ENCODE data around the gene SIPA1. TPM values are rescaled to one million over a fixed set of nuclear protein-coding genes. Genes with fewer than 3 reads are reported as not detected.

SIPA1 gene
- total and polyA plus RNA-seq, 2 of the 8 experiments (the other 6 are each of a cell fraction or from before 2014, with no cell fraction given), result 35.3 to 72.2 TPM

DNA sequence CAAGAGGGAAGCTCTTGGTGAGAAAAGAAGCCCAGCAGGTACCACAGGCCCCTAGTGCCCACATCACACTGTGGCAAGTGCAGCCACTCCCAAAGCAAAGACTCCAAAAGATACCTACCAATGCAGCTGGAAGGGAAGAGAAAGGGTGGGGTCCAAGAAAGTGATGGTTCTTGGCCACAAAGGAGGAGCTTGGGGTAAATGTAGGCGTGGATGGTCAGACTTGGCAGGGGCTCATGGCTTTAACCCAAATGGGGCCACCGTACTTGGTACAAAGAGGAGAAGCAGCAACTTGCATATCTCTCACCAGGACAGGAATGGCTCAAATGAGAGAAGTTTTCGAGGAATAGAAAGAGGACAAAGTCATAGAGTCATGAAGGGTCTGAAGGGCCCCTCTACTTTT, 28.7 kb upstream of the SIPA1 start:
- H4K5ac ChIP-seq (ENCODE audit: insufficient read length, low read depth, low read length), result no peak overlapping the region
- TF ChIP-seq TCF12 (IDR thresholded peaks at IDR 0.05; ENCODE audit: low read depth, low read length), result no peak
- TF ChIP-seq KDM5A (IDR thresholded peaks at IDR 0.05; ENCODE audit: low read length), result no peak
- TF ChIP-seq HDAC6 (IDR thresholded peaks at IDR 0.05; ENCODE audit: low read depth, low read length), result no peak
- TF ChIP-seq, protein P1, sequence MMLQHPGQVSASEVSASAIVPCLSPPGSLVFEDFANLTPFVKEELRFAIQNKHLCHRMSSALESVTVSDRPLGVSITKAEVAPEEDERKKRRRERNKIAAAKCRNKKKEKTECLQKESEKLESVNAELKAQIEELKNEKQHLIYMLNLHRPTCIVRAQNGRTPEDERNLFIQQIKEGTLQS (IDR thresholded peaks at IDR 0.05; ENCODE audit: insufficient read depth, low read depth, low read length), result no peak
- TF ChIP-seq RFX5 (IDR thresholded peaks at IDR 0.05; ENCODE audit: borderline replicate concordance, low read depth, low read length), result no peak
- TF ChIP-seq SP1 (IDR thresholded peaks at IDR 0.05; ENCODE audit: low read depth, low read length), result no peak
- TF ChIP-seq BCL11A (IDR thresholded peaks at IDR 0.05; ENCODE audit: low read depth in 2 of 2, low read length in 2 of 2), result no peak
- no peak overlapping the region for H4K91ac ChIP-seq (replicated peaks; ENCODE audit: insufficient read length, low read length)
- no peak overlapping the region for H3K18ac ChIP-seq (ENCODE audit: extremely low read depth, low read length)
- H3K79me2 ChIP-seq (ENCODE audit: control insufficient read depth in 1 of 2, insufficient read depth in 2 of 2, low read length in 2 of 2), result peaks cover 5 to 11% of the 10 kb centered on the region in 2 experiments; a peak in 2 of 4 replicates
- H3K23me2 ChIP-seq (ENCODE audit: low read depth, low read length), result peaks cover 11% of the 10 kb centered on the region; the same call in 1 of the 2 replicates
- no peak overlapping the region for H2AFZ ChIP-seq (ENCODE audit: low read length)
- WGBS, 2 experiments (ENCODE audit: extremely low coverage in 1 of 2, insufficient coverage in 1 of 2, insufficient read length in 1 of 2, insufficient replicate concordance in 2 of 2, low coverage in 1 of 2, low lambda C conversion rate in 2 of 2, missing lambda C conversion rate in 1 of 2), result 94% methylated on average over 3 of the region's 3 CpGs; no CpG with 5 or more reads in 1 of the 2 experiments
- no peak overlapping the region for H3K4me3 ChIP-seq (ENCODE audit: extremely low read depth in 1 of 4, insufficient read depth in 2 of 4, low read depth in 3 of 4, low read length in 4 of 4)
- no peak overlapping the region for H4K8ac ChIP-seq (ENCODE audit: extremely low read depth, insufficient read depth, low read length)
- H2BK15ac ChIP-seq (ENCODE audit: low read length), result no peak overlapping the region
- no peaks in the 10 kb centered on the region; a peak in 1 of 7 replicates for H3K27me3 ChIP-seq (replicated peaks in 1 of 4; ENCODE audit: control insufficient read depth in 3 of 4, extremely low read depth in 1 of 4, insufficient read depth in 3 of 4, low read length in 3 of 4)
- no peaks in the 10 kb centered on the region for H3K9me3 ChIP-seq (ENCODE audit: insufficient read depth in 2 of 2, low read depth in 1 of 2, low read length in 1 of 2)
- peaks cover 23% of the 10 kb centered on the region for H3K79me1 ChIP-seq (ENCODE audit: low read depth, low read length)
- no peak overlapping the region for H3K27ac ChIP-seq (ENCODE audit: low read depth, low read length)
- no peak overlapping the region for H3K9ac ChIP-seq (replicated peaks in 1 of 4; ENCODE audit: extremely low read depth in 1 of 4, low read depth in 3 of 4, low read length in 3 of 4)
- ChIA-PET CTCF (ENCODE audit: partially characterized antibody) (interaction anchor here (0.9 to 14.8 kb wide), 2 partner anchors 19 to 170 kb away, joined by 4 to 227 read pairs; partner anchors contain the start of gene KCNK7), POLR2A (ENCODE audit: partially characterized antibody) (interaction anchor here (0.7 to 2.1 kb wide), 6 partner anchors 8 to 69 kb away, joined by 3 to 6 read pairs (median 4); partner anchors contain the start of gene KCNK7)
- DNase-seq (ENCODE audit: low read depth in 1 of 2, low spot score in 2 of 2), result no peak
- peaks cover 0 to 30% (median 13%) of the 10 kb centered on the region in 4 experiments; a peak in 6 of 7 replicates for H3K4me1 ChIP-seq (replicated peaks in 1 of 4; ENCODE audit: control insufficient read depth in 3 of 4, insufficient read depth in 4 of 4, low read length in 3 of 4)
- no peak overlapping the region for H3K4ac ChIP-seq (replicated peaks; ENCODE audit: insufficient read length, low read depth, low read length)
- H3K56ac ChIP-seq (replicated peaks; ENCODE audit: insufficient read length, low read depth, low read length), result no peak overlapping the region
- peaks cover 5 to 23% of the 10 kb centered on the region in 2 experiments for H4K20me1 ChIP-seq (replicated peaks in 1 of 2; ENCODE audit: control insufficient read depth in 1 of 2, insufficient read depth in 2 of 2, low read length in 2 of 2)
- no peak overlapping the region for H2BK5ac ChIP-seq (ENCODE audit: low read depth, low read length)
- no peak overlapping the region for H2AK5ac ChIP-seq (ENCODE audit: low read depth, low read length)
- H3K14ac ChIP-seq (ENCODE audit: insufficient read length), result no peak overlapping the region
- H2BK20ac ChIP-seq (ENCODE audit: low read length), result no peak overlapping the region
- H2BK12ac ChIP-seq (ENCODE audit: low read depth, low read length), result no peak overlapping the region
- H3K36me3 ChIP-seq (ENCODE audit: control insufficient read depth in 2 of 4, insufficient read depth in 4 of 4, low read length in 3 of 4), result peaks cover 4 to 18% (median 9%) of the 10 kb centered on the region in 4 experiments; a peak in 5 of 8 replicates
- no peak overlapping the region for H3K23ac ChIP-seq (ENCODE audit: insufficient read length)
- FAIRE-seq, result no peak
- H3K4me2 ChIP-seq (ENCODE audit: insufficient read depth in 1 of 2, low read depth in 2 of 2, low read length in 2 of 2), result no peak overlapping the region
- no peak overlapping the region for H2BK120ac ChIP-seq (replicated peaks; ENCODE audit: low read depth, low read length)

Data from H1 (cell line).